ENCODE measurements around the gene LLGL2.

GRCh38 chr17:75570034-75570676 lies 44.7 kb downstream of the LLGL2 start:
- TF ChIP-seq CTCF (conservative IDR thresholded peaks at IDR 0.05; ENCODE audit: low read depth, low read length) (no peak), EZH2 (IDR thresholded peaks at IDR 0.05; ENCODE audit: borderline replicate concordance, low read depth, low read length, poor library complexity, severe bottlenecking) (no peak)

All from A673 (cell line).